Globus pallidus (tissue), 1 donor: ENCODE data around the gene HEATR5A.
"Not testable (repeated sequence)": the region's sequence is repeated elsewhere in the genome, so short reads cannot be mapped to it uniquely, and the experiment has no call there.

Source experiments
- DNase-seq: peaks from one replicate; pipeline ENCODE4 v3.0.0-alpha.2; 2015; ENCODE audit warnings: low spot score

Gene HEATR5A

DNA sequence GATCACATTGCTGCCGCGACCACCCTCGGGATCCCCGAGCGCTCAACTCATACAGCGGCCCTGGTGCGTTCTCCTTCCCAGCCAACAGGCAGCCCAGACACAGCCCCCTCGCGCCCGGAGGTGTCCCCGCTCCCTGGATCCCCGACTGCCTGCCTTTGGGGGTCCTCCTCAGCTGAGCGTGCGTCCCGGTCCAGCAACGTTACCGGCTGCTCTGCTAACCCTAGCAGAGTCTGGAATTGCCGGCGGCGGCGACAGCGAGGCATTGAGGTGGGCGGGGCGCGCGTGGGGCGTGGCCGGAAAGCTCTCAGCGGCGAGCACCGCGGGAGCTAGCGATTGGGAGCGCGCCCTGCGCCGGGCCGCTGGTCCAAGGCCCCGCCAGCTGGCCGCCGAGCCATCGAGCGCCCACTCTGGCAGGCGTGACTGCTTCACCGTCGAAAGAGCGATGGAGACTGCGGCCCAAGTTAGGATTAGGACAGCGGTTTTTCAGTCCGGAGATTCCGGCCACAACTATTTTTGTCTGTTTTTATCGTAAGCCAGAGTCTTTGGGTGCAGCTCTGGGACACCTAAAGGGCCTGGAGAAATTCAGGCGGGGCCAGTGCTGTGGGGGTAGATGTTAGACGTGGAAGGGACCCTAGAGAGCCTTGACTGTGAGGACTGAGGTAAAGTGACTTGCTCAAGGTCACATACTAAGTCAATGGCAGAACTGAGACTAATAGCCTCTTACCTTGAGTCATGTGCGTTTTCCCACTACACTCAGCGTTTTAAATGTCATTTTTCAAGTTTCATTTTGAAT lies at the start of gene HEATR5A:
HEATR5A (minus strand) TSS at position 232 of the 793 bp plus-strand sequence. CDS start 17,575 bp downstream, outside the sequence.
- DNase-seq, result peak; percentile 90

DNA sequence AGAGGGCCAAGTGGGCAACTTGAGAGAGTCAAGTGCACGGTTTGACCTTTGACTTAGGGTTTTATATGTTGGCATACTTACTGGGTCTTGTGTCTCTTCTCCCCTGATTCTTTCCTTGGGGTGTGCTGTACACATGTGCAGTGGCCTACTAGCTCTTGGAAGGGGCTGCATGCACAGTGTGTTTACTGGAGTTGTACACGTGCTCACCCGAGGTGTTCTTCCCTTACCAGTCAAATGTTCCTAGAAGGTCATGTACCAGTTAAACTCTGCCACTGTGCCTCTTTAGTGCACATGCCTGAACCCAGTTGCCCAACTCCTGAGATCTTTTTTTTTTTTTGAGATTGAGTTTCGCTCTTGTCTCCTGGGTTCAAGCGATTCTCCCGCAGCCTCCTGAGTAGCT lies 46.2 kb upstream of the HEATR5A start:
- no peak for DNase-seq

GRCh38 chr14:31465111-31465510 lies 44.8 kb upstream of the HEATR5A start:
- DNase-seq, result no peak

DNA sequence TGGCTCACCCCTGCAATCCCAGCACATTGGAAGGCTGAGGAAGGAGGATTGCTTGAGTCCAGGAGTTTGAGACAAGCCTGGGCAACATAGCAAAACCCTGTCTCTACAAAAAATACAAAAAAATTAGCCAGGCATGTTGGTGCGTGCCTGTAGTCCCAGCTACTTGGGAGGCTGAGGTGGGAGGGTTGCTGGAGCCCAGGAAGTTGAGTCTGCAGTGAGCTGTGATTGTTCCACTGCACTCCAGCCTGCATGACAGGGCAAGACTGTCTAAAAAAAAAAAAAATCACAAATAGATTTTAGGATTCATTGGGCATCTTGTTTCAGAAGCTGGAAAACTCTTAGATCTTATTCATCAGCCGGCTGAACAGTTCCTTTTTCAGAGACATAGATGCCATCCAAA lies 42.1 kb upstream of the HEATR5A start:
- DNase-seq, result not testable (repeated sequence)

DNA sequence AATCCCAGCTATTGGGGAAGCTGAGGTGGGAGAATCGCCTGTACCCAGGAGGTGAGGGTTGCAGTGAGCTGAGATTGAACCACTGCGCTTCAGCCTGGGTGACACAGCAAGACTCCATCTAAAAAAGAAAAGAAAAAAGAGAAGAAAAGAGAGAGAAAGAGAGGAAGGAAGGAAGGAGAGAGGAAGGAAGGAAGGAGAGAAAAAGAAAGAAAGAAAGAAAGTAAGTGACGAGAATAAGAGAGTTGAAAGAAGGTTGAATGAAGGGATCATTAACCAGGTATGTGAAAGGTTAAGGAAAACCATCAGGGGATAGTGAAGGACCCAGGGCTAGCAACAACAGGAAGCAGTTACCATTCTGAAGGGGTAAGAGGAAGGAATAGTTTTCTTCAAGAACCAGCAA lies 41.2 kb upstream of the HEATR5A start:
- no peak for DNase-seq

DNA sequence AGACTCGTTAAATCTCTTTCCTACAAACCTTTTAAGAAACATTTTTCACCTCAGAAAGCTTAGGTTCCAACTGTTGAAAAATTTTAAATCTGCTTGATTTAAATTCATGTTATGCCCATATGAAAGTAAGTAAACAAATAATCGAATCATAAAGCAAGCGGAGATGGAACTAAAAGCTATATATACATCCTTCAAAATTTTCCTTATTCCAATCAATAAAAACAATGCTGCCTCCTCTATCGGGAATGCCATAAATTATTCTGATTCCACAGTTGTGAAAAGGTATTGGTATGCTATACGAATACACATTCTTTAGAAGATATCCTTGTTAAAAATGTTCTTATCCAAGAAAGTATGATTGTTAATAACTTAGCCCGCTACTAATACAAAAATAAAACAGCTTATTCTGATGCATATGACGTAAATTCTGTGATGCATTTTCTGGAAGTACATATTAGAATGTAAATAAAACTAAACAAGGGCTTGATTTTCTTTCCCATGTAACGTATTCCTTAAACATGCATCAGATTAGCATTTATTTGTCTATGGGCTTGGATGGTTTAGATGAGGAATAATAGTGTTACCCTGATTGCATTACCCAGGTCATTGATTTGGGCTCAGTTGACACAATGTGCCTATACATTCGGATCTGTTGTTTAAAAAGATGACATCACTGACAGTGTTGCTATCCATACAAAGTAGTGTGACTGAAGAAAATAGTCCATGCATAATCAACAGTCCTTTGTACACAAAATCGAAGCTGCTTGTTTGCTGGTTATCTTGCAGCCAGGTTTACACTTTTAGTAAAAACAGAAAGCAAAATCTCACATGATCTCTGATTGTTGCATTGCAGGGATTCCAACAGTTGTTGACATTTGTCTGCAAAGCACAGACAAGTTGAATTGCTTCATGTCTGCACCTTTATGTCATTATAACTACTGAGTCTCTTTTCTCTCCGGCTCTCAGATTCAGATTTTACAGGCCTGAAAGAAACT lies 37.6 kb upstream of the HEATR5A start:
- DNase-seq, result peak; percentile 79

- peak; percentile 98 for DNase-seq
These were observed 36.7 kb upstream of the HEATR5A start, which contains the start of gene DTD2 for GRCh38 chr14:31456841-31457664. Gene DTD2, minus strand, starts transcription at chr14:31457506. Its CDS starts 113 bp downstream, at chr14:31457393.

- peak; percentile 46 for DNase-seq
These were observed 29.7 kb upstream of the HEATR5A start for GRCh38 chr14:31449971-31450610.

GRCh38 chr14:31449136-31449535 lies 28.8 kb upstream of the HEATR5A start:
- no peak for DNase-seq

DNA sequence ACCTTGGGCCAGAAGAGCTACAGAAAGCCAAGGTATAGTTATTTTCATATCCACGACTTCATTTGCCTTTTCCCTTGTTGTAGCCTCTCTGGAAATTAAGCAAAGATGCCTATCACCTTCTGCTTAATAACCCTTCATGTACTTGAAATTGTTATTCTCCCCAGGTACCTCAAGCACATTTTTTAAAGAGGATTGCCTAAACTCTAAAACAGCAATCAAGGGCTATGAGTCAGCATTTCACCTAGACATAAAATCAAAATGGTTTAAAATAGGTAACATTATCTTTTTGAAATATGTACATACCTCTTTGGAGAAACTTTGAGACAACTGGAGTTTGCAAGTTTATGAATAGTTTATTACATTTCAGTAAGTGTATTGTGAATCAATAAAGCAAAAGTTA lies 25.4 kb upstream of the HEATR5A start:
- no peak for DNase-seq

GRCh38 chr14:31442284-31442683 lies 21.9 kb upstream of the HEATR5A start:
- DNase-seq, result no peak

DNA sequence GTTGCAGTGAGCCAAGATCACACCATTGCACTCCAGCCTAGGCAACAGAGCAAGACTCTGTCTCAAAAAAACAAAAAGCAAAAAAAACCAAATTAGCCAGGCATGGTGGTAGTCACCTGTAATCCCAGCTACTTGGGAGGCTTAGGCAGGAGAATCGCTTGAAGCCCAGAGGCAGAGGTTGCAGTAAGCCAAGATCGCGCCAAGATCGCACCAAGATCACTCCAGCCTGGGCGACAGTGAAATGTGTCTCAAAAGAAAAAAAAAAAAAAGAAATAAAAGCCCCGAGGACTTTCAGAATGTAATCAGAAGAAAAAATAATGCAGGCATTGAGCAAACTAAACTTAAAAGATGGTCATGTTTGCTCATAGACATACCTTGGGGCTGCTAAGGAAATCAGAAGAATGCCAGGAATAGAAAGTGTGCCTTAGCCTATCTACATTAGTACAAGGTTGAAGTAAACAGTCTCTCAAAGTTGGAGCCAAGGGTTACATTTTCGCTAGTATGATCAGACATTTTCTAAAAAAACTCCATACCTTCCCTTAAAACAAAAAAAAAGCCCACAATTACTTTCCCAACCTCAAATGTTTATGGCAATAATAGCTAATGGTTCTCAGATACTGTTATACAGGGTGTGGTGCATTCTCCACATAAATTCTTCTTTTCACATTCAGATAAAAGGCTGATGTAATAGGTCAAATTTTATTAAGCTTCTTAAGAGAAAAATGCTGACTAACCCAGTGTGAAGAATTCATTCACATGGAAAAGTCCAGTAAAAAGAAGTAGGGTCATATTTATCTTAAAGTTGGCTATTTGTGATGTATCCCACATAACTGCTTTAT lies 21.1 kb upstream of the HEATR5A start:
- DNase-seq, result no peak

GRCh38 chr14:31440280-31440679 lies 19.9 kb upstream of the HEATR5A start:
- no peak for DNase-seq

- peak; percentile 40 for DNase-seq
These were observed 19.2 kb upstream of the HEATR5A start for GRCh38 chr14:31439561-31439960.

DNA sequence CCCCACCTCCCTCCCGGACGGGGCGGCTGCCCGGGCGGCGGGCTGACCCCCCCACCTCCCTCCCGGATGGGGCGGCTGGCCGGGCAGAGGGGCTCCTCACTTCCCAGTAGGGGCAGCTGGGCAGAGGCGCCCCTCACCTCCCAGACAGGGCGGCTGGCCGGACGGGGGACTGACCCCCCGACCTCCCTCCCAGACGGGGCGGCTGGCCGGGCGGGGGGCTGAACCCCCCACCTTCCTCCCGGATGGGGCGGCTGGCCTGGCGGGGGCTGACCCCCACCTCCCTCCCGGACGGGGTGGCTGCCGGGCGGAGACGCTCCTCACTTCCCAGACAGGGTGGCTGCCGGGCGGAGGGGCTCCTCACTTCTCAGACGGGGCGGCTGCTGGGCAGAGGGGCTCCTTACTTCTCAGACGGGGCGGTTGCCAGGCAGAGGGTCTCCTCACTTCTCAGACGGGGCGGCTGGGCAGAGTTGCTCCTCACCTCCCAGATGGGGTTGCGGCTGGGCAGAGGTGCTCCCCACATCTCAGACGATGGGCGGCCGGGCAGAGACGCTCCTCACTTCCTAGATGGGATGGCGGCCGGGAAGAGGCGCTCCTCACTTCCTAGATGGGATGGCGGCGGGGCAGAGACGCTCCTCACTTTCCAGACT lies 16.8 kb upstream of the HEATR5A start:
- not testable (repeated sequence) for DNase-seq

DNA sequence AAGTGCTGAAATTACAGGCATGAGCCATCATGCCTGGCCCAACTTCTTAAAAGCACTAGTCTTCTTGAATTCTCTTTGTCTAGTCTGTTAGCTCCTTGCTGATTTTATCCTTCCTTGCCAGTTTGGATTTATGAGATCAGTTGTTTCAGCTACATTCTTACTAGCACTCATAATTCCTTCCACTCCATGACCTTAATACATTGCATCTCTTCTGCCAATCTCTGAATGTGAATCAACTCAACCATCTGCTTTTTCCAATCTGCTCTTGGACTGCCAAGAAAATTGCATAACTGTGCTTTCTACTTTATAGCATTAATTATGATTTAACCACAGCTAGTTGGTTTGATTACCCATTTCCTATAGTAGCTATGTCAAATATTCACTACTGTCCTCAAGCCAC lies 14.9 kb upstream of the HEATR5A start:
- DNase-seq, result no peak

- no peak for DNase-seq
These were observed 10.4 kb upstream of the HEATR5A start for GRCh38 chr14:31430634-31431264.

DNA sequence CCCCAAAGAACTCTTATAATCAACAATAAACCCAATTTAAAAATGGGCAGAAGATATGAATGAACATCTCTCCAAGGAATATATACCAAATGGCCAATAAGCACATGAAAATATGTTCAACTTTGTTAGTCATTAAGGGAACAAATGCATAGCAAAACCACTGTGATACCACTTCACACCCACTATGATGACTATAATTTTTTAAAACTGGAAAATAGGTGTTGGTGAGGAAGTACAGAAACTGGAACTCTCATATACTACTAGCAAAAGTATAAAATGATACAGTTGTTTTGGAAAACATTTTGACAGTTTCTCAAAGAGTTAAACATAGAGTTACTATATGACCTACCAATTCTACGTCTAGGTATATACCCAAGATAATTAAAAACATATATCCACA lies 9.4 kb upstream of the HEATR5A start:
- DNase-seq, result no peak

- DNase-seq, result no peak
These were observed 7.7 kb upstream of the HEATR5A start for GRCh38 chr14:31428011-31428410.
